Spinal cord (tissue), 10 donors: Measurements from ENCODE around the gene ZNF593. TPM values are rescaled to one million over a fixed set of nuclear protein-coding genes. Genes with fewer than 3 reads are reported as not detected.

Source experiments
- DNase-seq, 6 donors: peaks; one replicate each; pipeline versions ENCODE4 v3.0.0 to v3.0.0-alpha.2; 2013 to 2015; ENCODE audit warnings: low spot score in 6 of 6, low read depth in 4 of 6
- H3K27ac ChIP-seq: one replicate; pipeline ENCODE4 v1.5.1; 2013; ENCODE audit warnings: low read depth, low read length, control low read depth
- H3K27me3 ChIP-seq: one replicate; pipeline ENCODE4 v1.6.1; 2013; ENCODE audit warnings: low read length; ENCODE audit not compliant: control insufficient read depth, insufficient read depth
- H3K36me3 ChIP-seq: one replicate; pipeline ENCODE4 v1.6.1; 2013; ENCODE audit warnings: low read length; ENCODE audit not compliant: control insufficient read depth, insufficient read depth
- H3K4me1 ChIP-seq: one replicate; pipeline ENCODE4 v1.6.1; 2013; ENCODE audit warnings: low read length; ENCODE audit not compliant: control insufficient read depth, insufficient read depth
- H3K4me3 ChIP-seq: one replicate; pipeline ENCODE4 v1.5.1; 2013; ENCODE audit warnings: low read depth, low read length, control low read depth
- H3K9me3 ChIP-seq: one replicate; pipeline ENCODE4 v1.6.1; 2013; ENCODE audit warnings: low read length; ENCODE audit not compliant: control insufficient read depth, insufficient read depth
- WGBS: methylation state at CpG from one replicate; pipeline ENCODE4 v1.1.5; 2013; ENCODE audit warnings: missing lambda C conversion rate; ENCODE audit not compliant: insufficient coverage; 5-methylcytosine and 5-hydroxymethylcytosine counted together
- polyA plus RNA-seq, 2 donors: library from polyadenylated mRNA; unstranded; fragments of 120-200 nt; gene quantifications; one replicate each; pipeline ENCODE4 v1.2.1, GENCODE V29; 2013; ENCODE audit not compliant: insufficient read length in 2 of 2
- total RNA-seq, 2 donors: library from RNA; depleted of rRNA in 1 of 2; stranded (reverse); fragments of 120-200 nt in 1 of 2; fragments of >200 nt in 1 of 2; gene quantifications; one replicate each; pipeline versions ENCODE4 v1.2.3 to v1.2.4, GENCODE V29; 2013 to 2014
- donor health status: healthy.

Gene ZNF593
- total and polyA plus RNA-seq, 4 donors, result 9.3 to 21.1 (median 17.5) TPM

- H3K4me3 ChIP-seq, result peak overlapping the region; percentile 80
- no peak for DNase-seq
- H3K36me3 ChIP-seq, result peaks cover 14% of the 10 kb centered on the region
- peak overlapping the region; percentile 71 for H3K27ac ChIP-seq
- H3K27me3 ChIP-seq, result no peaks in the 10 kb centered on the region
- WGBS, result 20% methylated on average over 1 of the region's 4 CpGs
- H3K9me3 ChIP-seq, result no peaks in the 10 kb centered on the region
- peaks cover 42% of the 10 kb centered on the region for H3K4me1 ChIP-seq
Measured at GRCh38 chr1:26169198-26169554, 532 bp upstream of the ZNF593 start.

DNA sequence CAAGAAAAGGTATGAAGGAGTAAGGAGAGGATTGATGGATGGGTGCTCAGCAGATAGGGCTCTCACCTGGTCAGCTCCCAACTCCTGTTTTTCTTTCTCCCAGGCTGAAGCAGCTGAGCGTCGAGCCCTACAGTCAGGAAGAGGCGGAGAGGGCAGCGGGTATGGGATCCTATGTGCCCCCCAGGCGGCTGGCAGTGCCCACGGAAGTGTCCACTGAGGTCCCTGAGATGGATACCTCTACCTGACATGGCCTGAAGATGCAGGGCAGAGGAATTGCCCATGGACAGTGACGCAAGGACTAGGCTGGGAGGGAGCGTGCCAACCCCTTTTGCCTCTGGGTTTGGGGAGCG is 739 bp downstream of the ZNF593 start:
- Histone ChIP-seq H3K27ac (no peak overlapping the region), H3K4me3 (peak overlapping the region; percentile 80), H3K4me1 (peaks cover 37% of the 10 kb centered on the region), H3K9me3 (no peaks in the 10 kb centered on the region), H3K27me3 (no peaks in the 10 kb centered on the region), H3K36me3 (peaks cover 14% of the 10 kb centered on the region)
- no peak for DNase-seq
- WGBS, result 74% methylated on average over 9 of the region's 9 CpGs

GRCh38 chr1:26171084-26172072 is 1.7 kb downstream of the ZNF593 start, which contains the start of gene ZNF593OS:
ZNF593OS (minus strand) TSS chr1:26171832; CDS start chr1:26171661, 171 bp downstream.
- H3K4me3 ChIP-seq, result no peak within 1 kb of the TSS
- no peak for DNase-seq
- H3K4me1 ChIP-seq, result peaks cover 37% of the 10 kb centered on the region
- WGBS, result 90% methylated on average over 28 of the region's 34 CpGs
- H3K27me3 ChIP-seq, result no peaks in the 10 kb centered on the region
- H3K36me3 ChIP-seq, result peaks cover 14% of the 10 kb centered on the region
- H3K27ac ChIP-seq, result no peak within 1 kb of the TSS
- no peaks in the 10 kb centered on the region for H3K9me3 ChIP-seq

- Histone ChIP-seq H3K27ac (no peak overlapping the region), H3K27me3 (no peaks in the 10 kb centered on the region), H3K4me3 (no peak overlapping the region), H3K4me1 (peaks cover 15% of the 10 kb centered on the region), H3K36me3 (peaks cover 25% of the 10 kb centered on the region), H3K9me3 (no peaks in the 10 kb centered on the region)
- WGBS, result 80% methylated on average over 2 of the region's 8 CpGs
- DNase-seq, result no peak
Measured at GRCh38 chr1:26175346-26175745, 5.6 kb downstream of the ZNF593 start.

DNA sequence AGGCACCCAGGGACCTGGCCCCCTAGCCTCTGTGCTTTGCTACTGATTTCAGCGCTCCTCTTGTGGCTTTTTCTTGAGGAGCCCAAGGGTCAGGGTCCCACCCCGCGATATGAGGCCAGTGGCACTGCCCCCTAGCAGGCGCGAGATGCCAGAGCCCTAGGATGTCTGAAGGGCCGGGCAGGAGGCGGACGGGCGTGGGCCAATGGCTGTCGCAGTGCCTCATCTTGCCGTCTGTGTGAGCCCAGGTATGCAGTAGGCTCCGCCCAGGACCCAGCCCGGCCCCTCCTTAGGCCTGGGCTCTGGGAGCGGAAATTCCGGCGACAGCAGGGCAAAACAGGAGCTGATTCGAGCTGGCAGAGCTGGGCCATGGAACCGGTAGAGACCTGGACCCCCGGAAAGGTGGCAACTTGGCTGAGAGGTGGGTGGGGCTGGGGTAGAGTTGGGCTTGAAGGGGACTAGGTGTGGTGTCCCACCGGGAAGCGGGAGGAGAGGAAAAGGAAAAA is 7.5 kb downstream of the ZNF593 start, which contains the start of gene CNKSR1:
CNKSR1 (plus strand) TSS at position 310 of the 503 bp plus-strand sequence; CDS start at position 367, 57 bp downstream.
- Histone ChIP-seq H3K27ac (no peak within 1 kb of the TSS), H3K27me3 (no peaks in the 10 kb centered on the region), H3K36me3 (peaks cover 21% of the 10 kb centered on the region), H3K9me3 (no peaks in the 10 kb centered on the region), H3K4me3 (no peak within 1 kb of the TSS), H3K4me1 (no peaks in the 10 kb centered on the region)
- WGBS, result 41% methylated on average over 21 of the region's 21 CpGs
- DNase-seq, result no peak

- WGBS, result 84% methylated on average over 3 of the region's 4 CpGs
- Histone ChIP-seq H3K9me3 (no peaks in the 10 kb centered on the region), H3K27me3 (no peaks in the 10 kb centered on the region), H3K36me3 (peaks cover 45% of the 10 kb centered on the region), H3K27ac (no peak overlapping the region), H3K4me3 (no peak overlapping the region), H3K4me1 (no peaks in the 10 kb centered on the region)
- no peak for DNase-seq
Measured at GRCh38 chr1:26180010-26180506, 10.3 kb downstream of the ZNF593 start.

DNA sequence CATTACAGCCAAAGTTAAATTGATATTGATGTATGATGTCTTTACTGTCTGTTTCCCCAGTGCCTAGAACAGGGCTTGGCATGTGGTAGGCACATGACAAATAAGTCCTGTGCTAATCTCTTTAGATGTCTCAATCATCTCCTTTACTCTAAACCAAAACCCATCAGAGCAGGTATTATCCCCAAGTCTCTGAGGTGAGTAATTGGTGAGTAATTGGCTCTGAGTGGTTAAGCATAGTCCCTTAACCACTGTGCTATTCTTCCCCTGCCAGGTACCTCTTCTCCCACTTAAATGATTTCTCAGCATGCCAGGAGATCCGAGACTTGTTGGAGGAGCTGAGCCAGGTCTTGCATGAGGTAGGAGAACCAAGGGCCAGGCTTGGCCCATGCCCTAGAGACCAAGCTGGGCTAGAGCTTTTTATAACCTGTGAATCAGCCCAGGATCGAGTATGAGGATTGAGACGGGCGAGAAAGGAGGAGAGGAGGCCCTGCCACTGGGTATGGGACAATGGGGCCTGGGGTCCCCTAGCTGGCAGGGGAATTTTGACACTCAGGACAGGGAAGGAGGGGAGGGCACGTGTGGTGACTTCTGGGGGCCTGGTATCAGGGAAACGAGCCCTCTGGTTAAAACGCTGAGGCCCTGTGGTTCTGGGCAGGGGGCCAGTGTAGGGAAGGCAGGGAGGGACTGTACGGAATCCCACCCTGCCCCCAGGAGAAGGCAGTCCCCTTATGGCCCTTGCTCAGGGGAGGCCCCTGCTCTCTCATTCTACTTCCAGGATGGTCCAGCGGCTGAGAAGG is 12.1 kb downstream of the ZNF593 start:
- no peak for DNase-seq
- Histone ChIP-seq H3K4me1 (no peaks in the 10 kb centered on the region), H3K4me3 (no peak overlapping the region), H3K36me3 (peaks cover 49% of the 10 kb centered on the region), H3K27me3 (no peaks in the 10 kb centered on the region), H3K27ac (no peak overlapping the region), H3K9me3 (no peaks in the 10 kb centered on the region)
- WGBS, result 58% methylated on average over 7 of the region's 9 CpGs

DNA sequence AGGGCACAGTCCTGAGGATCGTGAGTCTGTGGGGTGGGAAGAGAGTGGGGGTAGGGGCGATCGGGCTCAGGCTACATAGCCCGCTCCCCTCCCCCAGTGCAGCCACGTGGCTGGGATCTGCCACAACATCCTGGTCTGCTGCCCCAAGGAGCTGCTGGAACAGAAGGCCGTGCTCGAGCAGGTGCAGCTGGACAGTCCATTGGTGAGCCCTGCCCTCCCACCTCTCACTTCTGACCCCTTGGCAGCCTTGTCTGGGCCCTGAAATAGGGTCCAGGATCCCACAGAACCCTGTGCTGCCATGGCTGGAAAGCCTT is 12.6 kb downstream of the ZNF593 start:
- no peaks in the 10 kb centered on the region for H3K9me3 ChIP-seq
- no peaks in the 10 kb centered on the region for H3K27me3 ChIP-seq
- 75% methylated on average over 4 of the region's 7 CpGs for WGBS
- no peak overlapping the region for H3K4me3 ChIP-seq
- H3K27ac ChIP-seq, result no peak overlapping the region
- H3K4me1 ChIP-seq, result no peaks in the 10 kb centered on the region
- peaks cover 50% of the 10 kb centered on the region for H3K36me3 ChIP-seq
- no peak for DNase-seq

DNA sequence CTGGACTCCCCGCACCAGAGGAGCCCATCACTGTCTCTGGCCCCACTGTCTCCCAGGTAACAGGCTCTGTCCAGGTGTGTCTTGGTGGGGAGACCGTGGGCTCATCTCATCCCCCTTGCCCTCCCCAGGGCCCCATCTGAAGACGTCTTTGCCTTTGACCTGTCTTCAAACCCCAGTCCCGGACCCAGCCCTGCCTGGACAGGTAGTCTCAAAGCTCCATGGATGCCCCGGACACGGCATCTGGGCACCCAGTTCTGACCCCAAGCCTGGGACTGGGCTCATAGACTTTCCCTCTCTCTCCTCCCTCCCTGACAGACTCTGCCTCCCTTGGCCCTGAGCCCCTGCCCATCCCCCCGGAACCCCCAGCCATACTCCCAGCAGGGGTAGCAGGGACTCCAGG is 14.4 kb downstream of the ZNF593 start:
- DNase-seq, result no peak
- H3K27me3 ChIP-seq, result no peaks in the 10 kb centered on the region
- no peak overlapping the region for H3K27ac ChIP-seq
- H3K9me3 ChIP-seq, result no peaks in the 10 kb centered on the region
- 90% methylated on average over 6 of the region's 7 CpGs for WGBS
- no peaks in the 10 kb centered on the region for H3K4me1 ChIP-seq
- peaks cover 57% of the 10 kb centered on the region for H3K36me3 ChIP-seq
- no peak overlapping the region for H3K4me3 ChIP-seq
